NCI-H82 (cell line): Measurements from ENCODE around the gene CSKMT.
"Not testable (repeated sequence)": the region's sequence is repeated elsewhere in the genome, so short reads cannot be mapped to it uniquely, and the experiment has no call there.

Source experiments
- DNase-seq: peaks from one replicate; lab custom pipeline; 2025; lab: John Stamatoyannopoulos, UW

CSKMT gene

GRCh38 chr11:62656796-62657429 is 8.2 kb upstream of the CSKMT start:
- no peak for DNase-seq

GRCh38 chr11:62664405-62665074 is 572 bp upstream of the CSKMT start:
- peak; percentile 82 for DNase-seq

DNA sequence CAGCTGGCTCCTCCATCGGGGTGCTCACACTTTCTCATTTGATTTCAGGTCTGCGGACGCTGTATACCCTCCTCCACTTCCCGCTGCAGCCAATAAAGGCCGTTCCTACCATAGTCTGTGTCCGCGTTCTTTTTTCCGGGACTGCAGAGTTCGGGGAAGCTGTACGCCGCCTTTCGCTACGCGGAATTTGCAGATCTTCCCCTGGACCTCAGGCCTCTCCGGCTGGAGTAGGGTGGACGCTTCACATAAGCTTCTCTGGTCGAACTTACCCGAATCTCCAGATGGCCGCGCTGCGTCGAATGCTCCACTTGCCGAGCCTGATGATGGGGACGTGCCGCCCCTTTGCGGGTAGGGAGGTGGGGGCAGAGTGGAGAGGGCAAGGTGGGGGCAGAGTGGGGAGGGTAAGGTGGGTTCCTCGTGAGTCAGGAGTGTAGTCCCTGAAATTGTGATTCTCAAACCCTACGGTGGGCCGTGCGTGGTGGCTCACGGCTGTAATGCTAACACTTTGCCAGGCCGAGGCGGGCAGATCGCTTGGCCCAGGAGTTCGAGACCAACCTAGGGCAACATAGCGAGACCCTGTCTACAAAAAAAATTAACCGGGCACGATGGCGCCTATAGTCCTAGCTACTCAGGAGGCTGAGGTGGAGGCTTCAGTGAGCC is 617 bp downstream of the CSKMT start:
- DNase-seq: peak; percentile 46

- DNase-seq: peak; percentile 37
Observed at GRCh38 chr11:62666259-62666926, 1.3 kb downstream of the CSKMT start.

DNA sequence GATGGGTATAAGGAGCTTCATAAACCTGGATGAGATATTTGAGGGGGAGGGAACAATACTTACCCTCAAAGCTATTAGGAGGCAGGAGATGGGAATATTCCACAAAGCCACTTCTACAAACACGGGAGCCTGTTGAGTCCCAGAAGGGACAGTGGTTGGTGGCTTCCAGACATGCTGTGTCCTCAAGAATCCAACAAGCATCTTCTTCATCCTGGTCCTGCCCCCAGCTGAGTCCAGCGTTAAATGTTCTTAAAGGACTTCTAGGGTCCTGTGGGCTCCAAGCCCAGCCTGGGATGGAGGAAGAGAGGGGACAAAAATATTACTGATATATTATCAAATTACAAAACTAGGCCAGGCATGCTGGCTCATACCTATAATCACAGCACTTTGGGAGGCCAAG is 2.3 kb downstream of the CSKMT start:
- DNase-seq: peak; percentile 25

DNA sequence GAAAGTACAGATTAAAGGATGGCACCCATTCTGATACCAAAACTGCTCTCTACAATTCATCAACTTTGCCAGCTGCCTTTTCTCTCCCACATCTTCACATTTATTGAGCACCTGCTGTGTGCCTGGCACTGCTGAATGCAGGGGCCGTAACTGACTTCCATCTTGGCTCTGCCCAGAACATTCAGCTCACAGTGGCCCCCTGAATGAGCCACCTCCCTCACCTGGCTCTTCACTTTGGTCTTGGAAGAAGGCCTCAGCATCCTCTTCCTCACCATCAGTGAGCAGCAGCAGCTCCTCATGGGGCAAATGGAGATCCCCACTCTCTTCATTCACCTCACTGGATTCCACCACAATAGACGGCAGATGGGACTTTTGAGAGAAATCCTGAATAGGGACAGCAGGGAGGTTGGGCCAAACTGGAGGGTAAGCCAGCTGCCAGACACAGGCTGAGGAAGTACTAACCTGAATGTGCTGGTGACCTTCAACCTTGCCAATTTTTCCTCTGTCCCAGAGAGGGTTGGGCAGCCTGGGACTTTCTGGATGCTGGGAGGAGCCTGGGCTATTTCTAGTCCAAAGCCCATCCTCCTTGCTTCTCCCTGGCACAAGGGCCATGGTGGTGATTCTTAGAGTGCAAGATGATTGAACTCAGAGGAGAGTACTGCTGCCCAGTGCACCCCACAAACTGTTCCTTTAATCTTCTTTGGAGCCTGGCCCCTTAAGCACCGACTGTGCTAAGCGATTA is 4.5 kb downstream of the CSKMT start:
- DNase-seq: peak; percentile 88

DNA sequence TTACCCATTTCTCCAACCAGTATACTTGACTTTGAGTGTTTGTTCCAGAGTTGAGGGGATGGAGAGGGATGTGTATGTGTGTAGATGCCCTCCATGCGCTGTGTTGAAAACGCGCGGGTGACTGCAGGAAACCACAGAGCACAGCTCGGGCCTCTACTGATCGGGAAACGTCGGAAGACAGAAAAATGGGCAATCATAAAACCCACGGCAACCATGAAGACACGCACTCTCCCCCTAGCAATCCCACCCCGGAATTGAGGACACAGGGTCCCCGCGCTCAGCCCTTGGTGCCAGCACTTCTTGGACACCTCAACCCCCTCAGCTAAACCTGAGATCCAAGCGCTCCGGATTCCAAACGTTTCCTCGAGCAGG is 6.1 kb downstream of the CSKMT start:
- no peak for DNase-seq

- peak; percentile 93 for DNase-seq
Observed at GRCh38 chr11:62671608-62672389, 6.7 kb downstream of the CSKMT start, which contains the start of the genes LBHD1 and UQCC3. Gene LBHD1, minus strand, starts transcription at chr11:62672267. Its CDS starts 2,236 bp downstream, at chr11:62670031. Gene UQCC3, plus strand, starts transcription at chr11:62671673. Its CDS starts 73 bp downstream, at chr11:62671746.

- no peak for DNase-seq
Observed at GRCh38 chr11:62673196-62673525, 8.0 kb downstream of the CSKMT start.

- DNase-seq: not testable (repeated sequence)
Observed at GRCh38 chr11:62675415-62675814, 10.3 kb downstream of the CSKMT start.

- DNase-seq: peak; percentile 20
Observed at GRCh38 chr11:62676698-62677097, 11.6 kb downstream of the CSKMT start.

- DNase-seq: no peak
Observed at GRCh38 chr11:62677156-62677555, 12.0 kb downstream of the CSKMT start.

- no peak for DNase-seq
Observed at GRCh38 chr11:62677714-62678113, 12.6 kb downstream of the CSKMT start.

DNA sequence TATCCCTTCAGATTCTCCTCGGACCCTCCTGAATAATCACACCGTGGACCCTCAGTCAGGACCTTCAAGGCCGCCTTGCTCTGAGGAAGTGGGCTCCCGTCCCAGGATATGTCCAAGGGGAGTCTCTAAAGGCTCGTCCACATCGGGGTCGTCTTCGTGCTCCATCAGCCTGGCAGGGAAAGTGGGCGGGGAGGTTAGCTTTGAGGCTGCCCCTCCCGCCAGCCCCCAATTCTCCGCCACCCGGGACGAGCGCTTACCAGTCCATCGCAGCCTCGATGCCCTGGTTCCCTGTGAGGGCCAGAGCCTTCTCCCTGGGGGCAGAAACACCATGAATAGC is 13.3 kb downstream of the CSKMT start:
- DNase-seq: no peak

- peak; percentile 90 for DNase-seq
Observed at GRCh38 chr11:62678770-62679696, 13.9 kb downstream of the CSKMT start, which contains the start of gene UBXN1. Gene UBXN1, minus strand, starts transcription at chr11:62679073. Its CDS starts 150 bp downstream, at chr11:62678923.

- peak; percentile 79 for DNase-seq
Observed at GRCh38 chr11:62680825-62681240, 15.7 kb downstream of the CSKMT start.

DNA sequence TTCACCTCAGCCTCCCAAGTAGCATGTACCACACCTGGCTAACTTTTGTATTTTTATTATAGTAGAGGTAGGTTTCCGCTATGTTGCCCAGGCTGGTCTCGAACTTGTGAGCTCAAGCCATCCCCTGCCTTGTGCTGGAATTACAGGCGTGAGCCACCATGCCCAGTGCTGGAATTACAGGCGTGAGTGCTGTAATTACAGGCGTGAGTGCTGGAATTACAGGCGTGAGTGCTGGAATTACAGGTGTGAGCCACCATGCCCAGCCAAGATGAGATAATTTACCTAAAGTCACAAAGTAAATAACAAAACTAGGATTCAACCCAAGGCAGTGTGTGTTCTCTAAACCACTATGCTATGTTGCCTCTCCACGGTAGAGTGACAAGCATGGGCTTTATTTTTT is 17.4 kb downstream of the CSKMT start:
- DNase-seq: no peak

DNA sequence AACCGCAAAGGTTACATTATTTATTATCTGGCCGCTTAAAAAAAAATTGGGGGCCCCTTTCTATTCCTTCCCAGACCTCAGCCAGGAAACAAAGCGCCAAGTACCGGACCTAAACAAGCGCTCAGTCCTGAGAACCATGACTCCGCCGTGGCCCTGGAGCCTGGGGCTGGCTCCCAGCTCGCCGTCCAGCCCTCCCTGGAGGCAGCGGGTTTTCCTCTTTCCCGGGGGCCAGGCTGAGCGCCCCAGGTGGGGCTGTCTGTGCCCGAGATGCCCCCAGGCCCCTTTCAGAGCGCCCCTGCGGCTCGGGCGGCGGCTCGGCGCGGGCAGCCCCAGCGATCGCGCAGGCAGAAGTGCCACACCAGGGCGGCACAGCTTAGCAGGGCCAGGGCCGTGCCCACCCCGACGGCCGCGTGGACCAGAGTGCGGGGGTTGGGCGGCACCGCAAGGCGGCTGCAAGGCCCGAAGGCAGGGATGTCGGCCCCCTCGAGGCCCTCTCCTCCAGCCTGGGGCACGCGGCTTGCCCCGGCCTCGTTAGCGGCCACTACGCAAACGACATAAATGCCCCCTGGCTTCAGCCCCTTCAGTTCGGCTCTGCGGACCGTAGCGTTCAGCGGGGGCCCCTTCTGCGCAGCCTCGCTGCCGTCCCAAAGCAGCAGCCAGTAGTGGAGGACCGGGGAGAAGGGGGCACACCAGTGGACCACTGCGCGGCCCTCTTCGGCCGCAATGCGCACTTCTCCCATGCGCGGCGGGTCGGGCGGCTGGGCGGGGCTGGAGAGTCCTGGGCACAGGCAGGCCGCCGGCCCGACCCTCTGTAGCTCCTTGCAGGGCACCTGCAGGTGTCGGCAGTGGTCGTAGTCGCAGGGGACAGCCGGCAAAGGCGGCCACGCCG is 22.6 kb downstream of the CSKMT start:
- no peak for DNase-seq

DNA sequence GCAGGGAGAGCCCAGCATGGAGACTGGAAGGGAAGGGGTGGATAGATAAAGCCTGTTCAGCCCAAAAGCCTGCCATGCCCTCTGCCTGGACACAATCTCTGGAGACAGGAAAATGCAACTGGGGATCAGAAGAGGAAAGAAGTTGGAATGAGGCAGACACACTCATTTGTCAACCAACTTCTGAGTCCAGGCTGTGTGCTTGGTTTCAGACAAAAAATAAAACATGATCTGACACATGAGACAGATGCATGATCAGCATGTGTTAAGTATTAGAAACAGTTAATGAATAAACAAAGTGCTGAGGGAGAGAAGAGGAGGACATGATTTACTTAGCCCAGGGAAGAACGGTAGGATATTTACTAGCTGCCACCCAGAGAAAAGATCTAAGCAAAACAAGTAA is 23.4 kb downstream of the CSKMT start:
- DNase-seq: no peak
